ENCODE measurements around the gene GRIN2A.

GRIN2A gene

GRCh38 chr16:9977333-9977897 is 204.8 kb downstream of the GRIN2A start:
- H3K27ac ChIP-seq: no peak overlapping the region
- no peak for TF ChIP-seq CTCF (IDR thresholded peaks at IDR 0.05)
- TF ChIP-seq ZFX (IDR thresholded peaks at IDR 0.05; ENCODE audit: borderline replicate concordance): no peak

GRCh38 chr16:9976601-9977000 is 205.6 kb downstream of the GRIN2A start:
- TF ChIP-seq ZFX (IDR thresholded peaks at IDR 0.05; ENCODE audit: borderline replicate concordance) (no peak), CTCF (IDR thresholded peaks at IDR 0.05) (no peak)
- H3K27ac ChIP-seq: no peak overlapping the region

- TF ChIP-seq CTCF (IDR thresholded peaks at IDR 0.05) (no peak), ZFX (IDR thresholded peaks at IDR 0.05; ENCODE audit: borderline replicate concordance) (no peak)
- no peak overlapping the region for H3K27ac ChIP-seq
These were observed 210.3 kb downstream of the GRIN2A start for GRCh38 chr16:9971907-9972306.

- TF ChIP-seq CTCF (IDR thresholded peaks at IDR 0.05) (no peak), ZFX (IDR thresholded peaks at IDR 0.05; ENCODE audit: borderline replicate concordance) (no peak)
- H3K27ac ChIP-seq: no peak overlapping the region
These were observed 211.4 kb downstream of the GRIN2A start for GRCh38 chr16:9970796-9971195.

- no peak for TF ChIP-seq CTCF (IDR thresholded peaks at IDR 0.05)
- TF ChIP-seq ZFX (IDR thresholded peaks at IDR 0.05; ENCODE audit: borderline replicate concordance): no peak
- H3K27ac ChIP-seq: no peak overlapping the region
These were observed 212.0 kb downstream of the GRIN2A start for GRCh38 chr16:9970244-9970643.

- TF ChIP-seq CTCF (IDR thresholded peaks at IDR 0.05) (no peak), ZFX (IDR thresholded peaks at IDR 0.05; ENCODE audit: borderline replicate concordance) (no peak)
- no peak overlapping the region for H3K27ac ChIP-seq
These were observed 212.6 kb downstream of the GRIN2A start for GRCh38 chr16:9969580-9969979.

- TF ChIP-seq ZFX (IDR thresholded peaks at IDR 0.05; ENCODE audit: borderline replicate concordance): no peak
- TF ChIP-seq CTCF (IDR thresholded peaks at IDR 0.05): no peak
- H3K27ac ChIP-seq: no peak overlapping the region
These were observed 215.6 kb downstream of the GRIN2A start for GRCh38 chr16:9966569-9967157.
